Esophagus squamous epithelium (tissue), 4 donors: Measurements from ENCODE around the gene IPMK.

Experiments
- CTCF ChIP-seq, 6 experiments: fragments of 450-650 bp in 4 of 6; fragments of 200-600 bp in 2 of 6; sonication (generic) in 2 of 6; IDR thresholded peaks; one replicate each; pipeline ENCODE4 v1.5.1; 2016 to 2019; ENCODE audit warnings: antibody characterized with exemption in 6 of 6, mild to moderate bottlenecking in 4 of 6, moderate library complexity in 4 of 6
- POLR2A ChIP-seq, 4 donors: fragments of 450-650 bp; IDR thresholded peaks; one replicate each; pipeline ENCODE4 v1.6.1; 2017; ENCODE audit warnings: antibody characterized with exemption in 4 of 4, mild to moderate bottlenecking in 4 of 4, moderate library complexity in 3 of 4

GRCh38 chr10:58311026-58311425, 43.3 kb upstream of the IPMK start:
- TF ChIP-seq CTCF (IDR thresholded peaks at IDR 0.05), result no peak
- TF ChIP-seq POLR2A (IDR thresholded peaks at IDR 0.05), result no peak
